NCI-H2196 (cell line): ENCODE data around the gene PTPRT.

ENCODE experiments used
- DNase-seq: peaks from one replicate; lab custom pipeline; 2025; ENCODE audit not compliant: unreplicated experiment; lab: John Stamatoyannopoulos, UW

PTPRT gene

GRCh38 chr20:43189554-43190331 is at the start of gene PTPRT:
Gene PTPRT, minus strand, starts transcription at chr20:43189906. Its CDS starts 173 bp downstream, at chr20:43189733.
- no peak for DNase-seq

DNA sequence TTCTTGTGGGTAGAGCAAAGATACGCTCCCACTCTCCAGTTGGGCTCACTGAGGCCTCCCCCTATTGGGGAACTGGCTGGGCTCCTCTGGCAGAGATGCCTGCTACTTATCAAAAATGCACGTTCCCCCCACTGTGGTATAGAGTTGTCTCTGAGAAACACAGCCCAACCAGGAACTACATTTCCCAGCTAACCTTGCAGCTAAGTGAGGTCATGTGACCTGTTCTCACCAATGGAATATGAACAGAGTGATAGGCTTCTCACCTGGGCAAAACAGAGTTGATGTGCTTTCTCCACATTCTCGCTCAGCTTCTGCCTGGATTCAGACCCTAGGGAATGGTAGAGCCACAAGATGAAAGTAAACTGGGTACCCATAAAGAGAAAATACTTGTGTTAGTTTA is 49.1 kb upstream of the PTPRT start:
- no peak for DNase-seq

GRCh38 chr20:43238266-43238665 is 48.6 kb upstream of the PTPRT start:
- no peak for DNase-seq

DNA sequence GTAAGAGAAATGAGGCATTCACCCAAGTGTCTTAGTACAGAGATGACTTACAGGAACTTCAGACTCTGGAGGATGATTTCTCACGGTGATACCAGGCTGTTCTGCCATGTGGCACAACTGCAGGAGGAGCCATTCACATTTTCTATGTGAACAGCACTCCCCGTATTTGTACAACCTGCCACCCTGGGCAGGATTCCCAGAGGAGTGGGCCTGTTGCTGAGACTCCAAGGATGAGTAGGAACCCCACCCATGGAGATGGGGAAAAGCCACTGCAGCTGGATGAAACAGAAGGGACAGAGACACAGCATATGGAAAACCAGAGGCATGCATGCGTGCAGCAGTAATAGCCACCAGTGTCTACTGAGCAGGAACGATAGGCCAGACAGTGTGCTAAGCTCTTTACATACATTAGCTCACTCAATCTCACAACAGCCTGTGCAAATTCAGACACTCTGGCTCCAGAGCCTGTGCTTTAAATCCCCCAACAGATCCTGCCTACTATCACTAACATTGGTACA is 48.0 kb upstream of the PTPRT start:
- DNase-seq: no peak

- no peak for DNase-seq
These were observed 46.3 kb upstream of the PTPRT start for GRCh38 chr20:43235998-43236397.

GRCh38 chr20:43231829-43232228 is 42.1 kb upstream of the PTPRT start:
- DNase-seq: no peak

GRCh38 chr20:43229696-43230095 is 40.0 kb upstream of the PTPRT start:
- no peak for DNase-seq

DNA sequence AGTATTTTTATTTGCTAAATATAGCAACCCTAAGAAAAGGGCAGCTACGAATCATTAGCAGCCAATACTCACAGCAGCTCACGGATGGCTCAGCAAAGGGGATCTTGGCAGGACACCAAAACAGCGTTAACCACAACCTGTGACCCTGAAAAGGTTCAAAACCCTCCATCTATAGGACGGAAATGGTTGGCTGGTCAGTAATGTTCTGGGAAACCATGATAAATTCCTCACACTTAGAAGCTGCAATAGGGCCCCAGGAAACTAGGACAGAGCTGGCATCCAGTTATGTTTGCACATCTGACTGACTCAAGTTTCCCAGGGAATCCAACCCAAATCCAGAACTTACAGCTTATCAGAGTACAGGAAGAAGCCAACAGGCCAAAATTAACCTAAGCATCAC is 30.9 kb upstream of the PTPRT start:
- DNase-seq: no peak

- no peak for DNase-seq
These were observed 21.2 kb upstream of the PTPRT start for GRCh38 chr20:43210901-43211300.

DNA sequence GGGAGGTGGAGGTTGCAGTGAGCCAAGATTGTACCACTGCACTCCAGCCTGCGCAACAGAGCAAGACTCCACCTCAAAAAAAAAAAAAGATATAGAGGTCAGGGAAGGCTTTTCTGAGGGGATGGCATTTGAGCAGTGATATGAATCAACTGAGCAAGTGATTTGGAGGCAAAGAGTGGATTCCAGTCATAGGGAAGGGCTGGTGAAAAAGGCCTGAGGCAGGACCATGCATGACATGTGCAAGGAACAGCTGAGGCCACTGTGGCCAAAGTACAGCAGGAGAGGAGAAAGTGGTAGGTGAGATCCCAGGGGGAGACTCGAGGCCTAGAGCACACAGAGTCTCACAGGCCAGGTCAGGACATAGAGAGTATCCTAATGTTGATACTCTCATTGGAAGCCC is 20.1 kb upstream of the PTPRT start:
- no peak for DNase-seq

DNA sequence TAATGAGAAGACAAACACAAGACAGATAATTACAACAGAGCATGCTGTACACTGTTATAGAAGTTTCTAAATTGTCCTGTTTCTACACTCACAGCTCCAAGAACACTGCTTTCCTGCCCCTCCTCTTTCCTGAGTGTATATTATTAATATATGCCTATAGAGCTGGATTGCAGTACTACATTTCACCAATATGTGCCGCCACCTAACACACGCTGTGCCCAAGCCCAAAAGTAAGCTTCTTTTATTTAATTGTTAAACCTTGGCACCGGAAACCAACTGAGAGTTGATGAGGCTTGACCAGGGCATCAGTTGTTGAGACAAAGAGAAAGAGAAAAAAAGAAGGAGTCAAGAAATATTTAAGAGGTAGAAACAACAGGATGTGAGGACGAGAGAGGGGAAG is 16.0 kb upstream of the PTPRT start:
- no peak for DNase-seq

GRCh38 chr20:43202100-43202499 is 12.4 kb upstream of the PTPRT start:
- no peak for DNase-seq

- DNase-seq: no peak
These were observed 8.9 kb upstream of the PTPRT start for GRCh38 chr20:43198607-43199006.

- DNase-seq: no peak
These were observed 6.5 kb upstream of the PTPRT start for GRCh38 chr20:43196243-43196642.

DNA sequence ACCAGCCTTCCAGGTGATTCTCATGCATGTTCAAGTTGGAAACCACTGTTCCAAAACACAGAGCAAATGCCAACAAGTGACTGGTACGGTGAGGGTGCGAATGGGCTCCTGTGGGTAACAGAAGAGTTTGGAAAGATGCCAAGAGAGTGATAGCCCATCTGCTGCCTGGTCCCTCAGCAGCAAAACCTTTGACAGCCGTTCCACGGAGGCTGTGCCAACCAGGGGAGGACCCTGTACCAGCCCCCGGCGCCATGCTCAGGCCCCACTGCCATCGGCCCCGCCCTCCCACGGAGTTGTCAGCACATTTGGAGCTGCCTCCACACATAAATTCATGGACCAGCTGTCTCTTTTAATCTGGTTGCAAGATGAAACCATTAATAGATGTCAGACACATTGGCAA is 4.4 kb upstream of the PTPRT start:
- DNase-seq: no peak

DNA sequence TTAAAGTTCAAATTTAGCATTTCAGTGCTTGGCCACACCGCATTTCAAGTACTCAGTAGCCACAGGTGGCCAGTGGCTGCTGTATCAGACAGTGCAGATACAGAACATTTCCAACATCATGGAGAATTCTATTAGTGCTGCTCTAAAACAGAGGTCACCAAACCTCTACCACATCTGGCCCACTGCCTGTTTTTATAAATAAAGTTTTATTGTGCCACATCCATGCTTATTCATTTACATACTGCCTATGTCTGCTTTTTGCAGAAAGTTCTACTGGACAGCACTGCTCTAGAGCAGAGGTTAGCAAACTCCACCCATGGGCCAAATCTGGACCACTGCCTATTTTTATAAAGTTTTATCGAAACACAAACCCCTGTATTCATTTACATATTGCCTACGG is 3.7 kb upstream of the PTPRT start:
- no peak for DNase-seq

- peak; percentile 3 for DNase-seq
These were observed 2.5 kb upstream of the PTPRT start for GRCh38 chr20:43191946-43192863.

- no peak for DNase-seq
These were observed 1.4 kb upstream of the PTPRT start for GRCh38 chr20:43191143-43191542.

DNA sequence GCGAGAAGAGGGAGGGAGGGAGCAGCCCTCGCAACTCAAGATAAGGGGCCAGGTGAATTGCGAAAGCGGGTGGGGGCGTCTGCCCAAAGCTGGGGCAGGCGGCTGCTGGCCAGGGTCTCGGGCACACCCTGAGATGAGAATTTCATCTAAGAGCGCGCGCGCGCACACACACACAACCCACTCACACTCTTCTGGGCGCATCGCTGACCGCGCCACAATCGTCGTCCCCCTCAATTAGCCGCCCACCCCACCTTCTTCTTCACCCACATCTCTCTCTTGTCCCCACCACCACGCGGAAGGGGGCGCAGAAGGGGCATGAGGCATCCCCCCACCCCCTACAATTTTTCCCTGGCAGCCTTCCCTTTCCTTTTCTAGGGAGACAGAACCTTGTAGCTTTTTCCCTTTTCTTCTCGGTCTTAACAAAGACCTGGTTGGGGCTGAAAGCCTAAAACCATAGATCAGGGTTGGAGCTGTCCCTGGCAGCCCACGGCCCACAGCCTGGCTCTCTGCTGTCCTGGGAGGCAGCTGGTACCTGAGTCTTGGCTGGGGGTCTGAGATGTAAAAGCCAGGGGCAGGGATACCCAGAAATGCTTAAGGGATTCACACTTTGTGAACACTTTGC is 737 bp upstream of the PTPRT start:
- no peak for DNase-seq

DNA sequence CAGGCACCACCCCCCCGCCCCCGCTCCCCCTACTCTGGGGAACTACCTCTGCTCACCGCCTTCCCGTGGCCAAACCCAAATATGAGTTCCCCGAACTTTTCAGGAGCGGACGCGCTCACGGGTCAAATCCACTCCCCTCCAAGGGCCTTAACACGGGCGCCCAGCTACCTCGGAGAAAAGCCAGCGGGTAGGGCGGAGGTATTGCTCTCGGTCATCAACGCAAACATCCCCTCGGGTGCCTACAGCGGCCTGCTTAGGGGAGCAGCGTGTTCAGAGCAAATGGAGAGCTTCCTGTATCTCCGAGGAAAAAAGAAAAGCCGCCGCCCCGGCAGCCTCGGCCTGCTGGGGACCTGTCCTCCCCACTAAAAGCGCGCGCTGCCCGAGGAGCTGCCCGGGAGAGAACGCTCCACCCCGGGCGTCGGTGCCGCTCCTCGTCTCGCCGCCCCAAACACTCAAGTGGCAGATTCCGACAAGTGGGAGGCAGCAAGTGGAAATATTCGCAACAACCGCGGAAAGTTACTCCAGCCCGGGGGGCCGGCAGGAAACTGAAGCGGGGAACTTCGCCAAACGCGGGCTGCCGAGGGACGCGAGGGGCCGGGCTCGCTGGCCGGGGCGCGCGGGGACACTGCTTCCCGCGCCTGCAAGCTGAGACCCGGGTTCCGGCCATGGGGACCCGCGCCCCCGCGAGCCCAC is 699 bp downstream of the PTPRT start:
- DNase-seq: no peak

- DNase-seq: no peak
These were observed 1.5 kb downstream of the PTPRT start for GRCh38 chr20:43188234-43188653.
